ENCODE data around the gene RASGRP4. TPM values are rescaled to one million over a fixed set of nuclear protein-coding genes. Genes with fewer than 3 reads are reported as not detected.
A peak's percentile ranks its signal among the peaks of the same experiment; 100 is the strongest.
"Not testable (repeated sequence)": the region's sequence is repeated elsewhere in the genome, so short reads cannot be mapped to it uniquely, and the experiment has no call there.

RASGRP4 gene
- total RNA-seq, 1 donor from 2014 or later = not detected

DNA sequence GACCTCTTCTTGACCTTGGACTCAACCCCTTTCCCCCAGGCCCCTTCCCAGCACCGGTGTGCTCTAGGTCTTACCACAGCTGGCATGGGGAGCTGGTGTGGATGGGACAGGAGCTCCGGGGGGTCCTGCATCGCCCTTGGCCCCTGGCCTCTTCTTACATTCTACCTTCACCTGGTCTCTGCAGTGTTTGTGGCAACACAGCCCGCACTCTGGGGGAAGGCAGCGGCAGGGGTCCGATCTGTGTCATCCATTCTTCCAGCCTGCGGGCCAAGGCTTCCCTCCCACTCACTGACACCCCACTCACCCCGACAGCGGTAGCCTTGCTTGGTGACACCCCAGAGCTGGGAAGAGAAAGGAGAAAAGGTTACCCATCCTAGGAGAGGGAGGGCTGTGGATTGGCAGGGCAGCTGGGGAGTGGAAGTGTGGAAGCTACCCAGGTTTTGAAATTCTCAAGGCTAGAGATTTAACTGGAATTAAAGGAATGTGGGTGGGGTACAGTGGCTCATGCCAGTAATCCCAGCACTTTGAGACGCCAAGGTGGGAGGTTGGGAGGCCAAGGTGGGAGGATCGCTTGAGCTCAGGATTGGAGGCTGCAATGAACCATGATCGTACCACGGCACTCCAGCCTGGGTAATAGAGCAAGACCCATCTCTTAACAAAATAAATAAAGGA, 14.8 kb downstream of the RASGRP4 start:
- TF ChIP-seq, protein P1, sequence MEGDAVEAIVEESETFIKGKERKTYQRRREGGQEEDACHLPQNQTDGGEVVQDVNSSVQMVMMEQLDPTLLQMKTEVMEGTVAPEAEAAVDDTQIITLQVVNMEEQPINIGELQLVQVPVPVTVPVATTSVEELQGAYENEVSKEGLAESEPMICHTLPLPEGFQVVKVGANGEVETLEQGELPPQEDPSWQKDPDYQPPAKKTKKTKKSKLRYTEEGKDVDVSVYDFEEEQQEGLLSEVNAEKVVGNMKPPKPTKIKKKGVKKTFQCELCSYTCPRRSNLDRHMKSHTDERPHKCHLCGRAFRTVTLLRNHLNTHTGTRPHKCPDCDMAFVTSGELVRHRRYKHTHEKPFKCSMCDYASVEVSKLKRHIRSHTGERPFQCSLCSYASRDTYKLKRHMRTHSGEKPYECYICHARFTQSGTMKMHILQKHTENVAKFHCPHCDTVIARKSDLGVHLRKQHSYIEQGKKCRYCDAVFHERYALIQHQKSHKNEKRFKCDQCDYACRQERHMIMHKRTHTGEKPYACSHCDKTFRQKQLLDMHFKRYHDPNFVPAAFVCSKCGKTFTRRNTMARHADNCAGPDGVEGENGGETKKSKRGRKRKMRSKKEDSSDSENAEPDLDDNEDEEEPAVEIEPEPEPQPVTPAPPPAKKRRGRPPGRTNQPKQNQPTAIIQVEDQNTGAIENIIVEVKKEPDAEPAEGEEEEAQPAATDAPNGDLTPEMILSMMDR (IDR thresholded peaks at IDR 0.05) = no peak
- H3K4me1 Mint-ChIP-seq (ENCODE audit: unreplicated experiment) = no peaks in the 10 kb centered on the region
- H3K27ac Mint-ChIP-seq (ENCODE audit: unreplicated experiment) = no peak overlapping the region
- H3K36me3 Mint-ChIP-seq (ENCODE audit: unreplicated experiment) = peaks cover 6% of the 10 kb centered on the region
- H3K9me3 Mint-ChIP-seq (ENCODE audit: unreplicated experiment) = no peaks in the 10 kb centered on the region
- no peak for DNase-seq (ENCODE audit: extremely low spot score, unreplicated experiment)
- H3K4me3 Mint-ChIP-seq (ENCODE audit: unreplicated experiment) = no peak overlapping the region
- no peaks in the 10 kb centered on the region for H3K27me3 Mint-ChIP-seq (ENCODE audit: unreplicated experiment)

DNA sequence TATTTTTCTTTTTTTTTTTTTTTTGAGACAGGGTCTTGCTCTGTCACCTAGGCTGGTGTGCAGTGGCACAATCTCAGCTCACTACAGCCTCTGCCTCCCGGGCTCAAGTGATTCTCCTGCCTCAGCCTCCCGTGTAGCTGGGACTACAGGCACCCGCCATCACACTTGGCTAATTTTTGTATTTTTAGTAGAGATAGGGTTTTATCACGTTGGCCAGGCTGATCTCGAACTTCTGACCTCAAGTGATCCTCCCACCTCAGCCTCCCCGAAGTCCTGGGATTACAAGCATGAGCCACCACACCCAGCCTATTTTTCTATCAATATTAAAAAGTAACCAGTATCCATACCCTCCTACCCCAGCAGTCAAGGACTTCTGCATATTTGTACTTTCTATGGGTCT, 15.6 kb downstream of the RASGRP4 start:
- H3K36me3 Mint-ChIP-seq (ENCODE audit: unreplicated experiment); H3K27me3 Mint-ChIP-seq (ENCODE audit: unreplicated experiment); H3K9me3 Mint-ChIP-seq (ENCODE audit: unreplicated experiment); H3K4me1 Mint-ChIP-seq (ENCODE audit: unreplicated experiment); DNase-seq (ENCODE audit: extremely low spot score, unreplicated experiment); H3K4me3 Mint-ChIP-seq (ENCODE audit: unreplicated experiment); H3K27ac Mint-ChIP-seq (ENCODE audit: unreplicated experiment): not testable (repeated sequence)

DNA sequence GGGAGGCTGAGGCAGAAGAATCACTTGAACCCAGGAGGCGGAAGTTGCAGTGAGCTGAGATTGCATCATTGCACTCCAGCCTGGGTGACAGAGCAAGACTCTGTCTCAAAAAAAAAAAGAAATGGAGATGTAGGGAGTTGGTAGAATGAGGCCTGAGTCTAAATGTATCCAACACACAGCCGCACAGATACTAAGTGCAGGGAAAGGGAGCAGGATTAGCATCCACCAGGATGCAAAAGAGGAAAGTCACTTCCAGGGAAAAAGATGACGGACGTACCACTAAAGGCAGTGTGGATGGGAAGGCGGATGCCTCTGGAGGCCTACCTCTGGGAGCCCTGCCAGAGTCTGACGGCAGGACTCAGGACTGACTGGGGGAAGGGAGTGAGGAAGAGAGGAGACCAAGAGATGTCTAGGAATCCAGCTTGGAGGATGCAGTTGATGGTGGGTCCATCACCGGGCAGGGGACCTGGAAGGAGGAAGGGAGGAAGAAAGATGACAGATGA, 16.3 kb downstream of the RASGRP4 start:
- Mint-ChIP-seq H3K9me3 (ENCODE audit: unreplicated experiment) (no peaks in the 10 kb centered on the region), H3K4me3 (ENCODE audit: unreplicated experiment) (no peak overlapping the region), H3K4me1 (ENCODE audit: unreplicated experiment) (no peaks in the 10 kb centered on the region), H3K27ac (ENCODE audit: unreplicated experiment) (no peak overlapping the region), H3K36me3 (ENCODE audit: unreplicated experiment) (peaks cover 10% of the 10 kb centered on the region), H3K27me3 (ENCODE audit: unreplicated experiment) (no peaks in the 10 kb centered on the region)
- DNase-seq (ENCODE audit: extremely low spot score, unreplicated experiment) = no peak
- TF ChIP-seq, protein P1 (IDR thresholded peaks at IDR 0.05) = no peak

DNA sequence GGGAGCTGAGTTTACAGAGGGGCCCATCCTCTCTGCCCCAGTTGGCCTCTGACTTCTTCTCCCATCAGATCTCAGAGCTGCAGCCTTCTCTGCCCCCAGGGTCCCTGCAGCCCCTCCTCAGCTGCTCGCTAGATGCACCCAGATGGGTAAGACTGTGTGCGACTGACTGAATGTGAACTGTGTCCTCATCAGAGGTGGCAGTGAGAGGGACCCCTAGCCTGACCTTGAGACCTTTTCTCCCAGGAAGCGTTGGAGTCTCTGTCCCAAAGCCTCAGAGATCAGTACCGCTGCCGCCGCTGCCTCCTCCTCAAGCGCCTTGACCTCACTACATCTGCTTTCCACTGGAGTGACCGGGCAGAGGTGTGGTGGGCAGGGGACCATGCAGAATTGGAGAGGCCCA, 20.7 kb downstream of the RASGRP4 start:
- TF ChIP-seq, protein P1 (IDR thresholded peaks at IDR 0.05) = no peak
- peaks cover 10% of the 10 kb centered on the region for H3K36me3 Mint-ChIP-seq (ENCODE audit: unreplicated experiment)
- no peaks in the 10 kb centered on the region for H3K9me3 Mint-ChIP-seq (ENCODE audit: unreplicated experiment)
- H3K27ac Mint-ChIP-seq (ENCODE audit: unreplicated experiment) = no peak overlapping the region
- H3K4me1 Mint-ChIP-seq (ENCODE audit: unreplicated experiment) = peaks cover 8% of the 10 kb centered on the region
- H3K4me3 Mint-ChIP-seq (ENCODE audit: unreplicated experiment) = no peak overlapping the region
- H3K27me3 Mint-ChIP-seq (ENCODE audit: unreplicated experiment) = no peaks in the 10 kb centered on the region
- no peak for DNase-seq (ENCODE audit: extremely low spot score, unreplicated experiment)

DNA sequence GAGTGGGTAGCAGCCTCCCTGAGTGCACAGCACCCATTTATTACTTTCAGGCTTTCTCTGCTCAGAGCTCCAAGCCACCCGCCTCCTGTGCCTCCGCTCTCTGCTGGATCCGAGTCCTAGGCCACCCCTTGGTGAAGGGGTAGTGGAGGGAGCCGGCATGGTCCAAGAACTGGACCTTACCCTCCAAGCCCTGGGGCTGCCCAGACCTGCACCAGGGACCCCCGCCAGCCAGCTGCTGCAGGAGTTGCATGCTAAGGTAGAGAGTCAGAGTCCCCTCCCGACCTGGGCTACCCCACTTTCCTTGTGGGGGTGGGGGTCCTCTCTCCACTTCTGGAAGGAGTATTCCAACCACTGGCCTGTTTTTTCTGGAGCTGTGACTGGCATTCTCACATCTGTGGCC, 21.2 kb downstream of the RASGRP4 start:
- H3K9me3 Mint-ChIP-seq (ENCODE audit: unreplicated experiment) = no peaks in the 10 kb centered on the region

More for the DNA sequence above, 21.2 kb downstream of the RASGRP4 start:
- Mint-ChIP-seq H3K4me3 (ENCODE audit: unreplicated experiment) (peak overlapping the region; percentile 32), H3K27ac (ENCODE audit: unreplicated experiment) (no peak overlapping the region), H3K36me3 (ENCODE audit: unreplicated experiment) (peaks cover 9% of the 10 kb centered on the region), H3K4me1 (ENCODE audit: unreplicated experiment) (peaks cover 8% of the 10 kb centered on the region), H3K27me3 (ENCODE audit: unreplicated experiment) (no peaks in the 10 kb centered on the region)
- TF ChIP-seq, protein P1 (IDR thresholded peaks at IDR 0.05) = no peak
- DNase-seq (ENCODE audit: extremely low spot score, unreplicated experiment) = no peak
